Chondrocyte (in vitro differentiated cells): ENCODE data around the gene PPP1R16B. TPM values are rescaled to one million over a fixed set of nuclear protein-coding genes. Genes with fewer than 3 reads are reported as not detected.

ENCODE experiments used
- DNase-seq: peaks from one replicate; pipeline ENCODE4 v3.0.0; 2021; ENCODE audit warnings: mixed read lengths, low spot score
- H3K27ac Mint-ChIP-seq: one replicate; pipeline ENCODE4 v1.8.0; 2021; ENCODE audit warnings: mild to moderate bottlenecking, moderate library complexity, mixed read lengths; ENCODE audit not compliant: unreplicated experiment
- H3K27me3 Mint-ChIP-seq: 2 replicates; pipeline ENCODE4 v1.8.0; 2021; ENCODE audit warnings: low read depth, mixed read lengths
- H3K36me3 Mint-ChIP-seq: 2 replicates; pipeline ENCODE4 v1.8.0; 2021; ENCODE audit warnings: low read depth, mixed read lengths
- H3K4me1 Mint-ChIP-seq: 2 replicates; pipeline ENCODE4 v1.8.0; 2021; ENCODE audit warnings: low read depth, mild to moderate bottlenecking, mixed read lengths
- H3K4me3 Mint-ChIP-seq: one replicate; pipeline ENCODE4 v1.8.0; 2021; ENCODE audit warnings: mild to moderate bottlenecking, moderate library complexity, mixed read lengths; ENCODE audit not compliant: unreplicated experiment
- H3K9me3 Mint-ChIP-seq: 2 replicates; pipeline ENCODE4 v1.8.0; 2021; ENCODE audit warnings: low read depth, mixed read lengths
- total RNA-seq: library from RNA; stranded (reverse); gene quantifications from 3 replicates; pipeline ENCODE4 v1.2.1, GENCODE V29; 2021
- TF ChIP-seq, protein P1 (sequence below): fragments of 200-600 bp; sonication (generic); IDR thresholded peaks from 2 replicates; pipeline ENCODE4 v1.5.0; 2021; ENCODE audit warnings: antibody characterized with exemption, mild to moderate bottlenecking, moderate library complexity

Gene PPP1R16B
- total RNA-seq, 1 donor from 2014 or later: not detected

DNA sequence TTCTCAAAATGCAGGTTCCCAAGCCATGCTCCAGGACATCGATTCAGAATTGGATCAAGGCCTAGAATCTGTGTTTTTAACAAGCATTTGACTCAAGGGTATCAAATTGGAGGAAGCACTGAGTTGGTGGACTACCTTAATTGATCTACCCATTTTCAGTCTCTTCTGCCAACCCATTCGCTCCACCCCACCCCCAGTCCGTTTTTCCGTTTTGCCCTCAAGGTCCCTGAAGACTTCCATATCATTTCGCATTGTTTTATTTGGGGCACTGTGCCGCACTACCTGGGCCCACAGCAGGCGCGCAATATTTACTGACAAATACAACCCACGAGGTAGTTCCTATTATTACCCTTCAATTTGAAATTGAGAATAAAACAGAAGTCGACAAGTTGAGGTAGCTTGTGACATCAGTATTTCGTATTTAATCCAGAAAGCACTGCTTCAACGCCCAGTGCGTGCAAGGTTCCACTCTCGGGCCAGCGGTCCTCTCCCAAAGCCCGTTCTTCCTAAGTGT lies 156.1 kb downstream of the PPP1R16B start:
- no peaks in the 10 kb centered on the region for H3K27me3 Mint-ChIP-seq
- peak overlapping the region; percentile 96 for H3K4me3 Mint-ChIP-seq
- H3K4me1 Mint-ChIP-seq: peaks cover 17% of the 10 kb centered on the region
- DNase-seq: no peak
- peak overlapping the region; percentile 95 for H3K27ac Mint-ChIP-seq
- no peaks in the 10 kb centered on the region for H3K36me3 Mint-ChIP-seq
- no peaks in the 10 kb centered on the region for H3K9me3 Mint-ChIP-seq
- TF ChIP-seq, protein P1, sequence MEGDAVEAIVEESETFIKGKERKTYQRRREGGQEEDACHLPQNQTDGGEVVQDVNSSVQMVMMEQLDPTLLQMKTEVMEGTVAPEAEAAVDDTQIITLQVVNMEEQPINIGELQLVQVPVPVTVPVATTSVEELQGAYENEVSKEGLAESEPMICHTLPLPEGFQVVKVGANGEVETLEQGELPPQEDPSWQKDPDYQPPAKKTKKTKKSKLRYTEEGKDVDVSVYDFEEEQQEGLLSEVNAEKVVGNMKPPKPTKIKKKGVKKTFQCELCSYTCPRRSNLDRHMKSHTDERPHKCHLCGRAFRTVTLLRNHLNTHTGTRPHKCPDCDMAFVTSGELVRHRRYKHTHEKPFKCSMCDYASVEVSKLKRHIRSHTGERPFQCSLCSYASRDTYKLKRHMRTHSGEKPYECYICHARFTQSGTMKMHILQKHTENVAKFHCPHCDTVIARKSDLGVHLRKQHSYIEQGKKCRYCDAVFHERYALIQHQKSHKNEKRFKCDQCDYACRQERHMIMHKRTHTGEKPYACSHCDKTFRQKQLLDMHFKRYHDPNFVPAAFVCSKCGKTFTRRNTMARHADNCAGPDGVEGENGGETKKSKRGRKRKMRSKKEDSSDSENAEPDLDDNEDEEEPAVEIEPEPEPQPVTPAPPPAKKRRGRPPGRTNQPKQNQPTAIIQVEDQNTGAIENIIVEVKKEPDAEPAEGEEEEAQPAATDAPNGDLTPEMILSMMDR: no peak

DNA sequence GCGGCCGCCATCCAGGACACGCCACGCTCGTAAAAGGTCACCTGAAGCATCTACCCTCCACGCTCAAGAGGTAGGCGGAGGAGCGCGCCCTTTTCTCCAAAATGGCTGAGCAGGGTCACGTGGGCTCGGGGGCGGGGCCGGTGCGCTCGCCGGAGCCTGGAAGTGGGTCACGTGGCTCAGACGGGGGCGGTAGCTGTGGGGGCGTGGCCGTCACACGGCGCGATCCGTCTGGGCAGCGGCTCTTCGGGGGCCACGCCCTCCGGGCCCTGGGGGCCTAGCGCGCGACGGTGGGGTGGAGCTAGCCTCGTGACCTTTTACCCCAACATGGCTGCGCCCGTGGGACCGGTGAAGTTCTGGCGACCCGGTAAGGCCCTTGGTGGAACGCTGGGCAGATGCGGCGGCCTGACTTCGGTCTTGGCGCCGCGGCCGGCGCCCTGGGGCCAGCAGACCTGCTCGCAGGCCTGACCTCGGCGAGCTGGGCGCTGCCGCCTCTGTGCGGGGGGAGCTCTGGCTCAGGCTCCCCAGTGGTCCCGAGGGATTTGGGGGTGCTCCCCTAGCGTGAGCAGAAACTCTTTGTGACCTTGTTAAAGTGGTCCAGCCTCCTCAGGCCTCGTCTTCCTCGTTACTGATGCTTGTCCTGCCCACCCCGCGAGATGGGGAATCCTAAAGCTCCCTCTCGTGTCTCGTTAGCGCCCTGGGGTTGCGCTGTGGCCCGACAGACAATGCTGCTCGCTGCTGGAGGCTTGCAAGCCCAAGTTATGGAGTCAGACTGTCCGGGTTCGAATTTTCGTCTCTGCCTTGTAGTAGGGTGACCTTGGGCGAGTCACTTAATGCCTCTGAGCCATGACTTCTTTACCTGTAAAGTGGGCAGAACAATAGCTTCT lies 156.8 kb downstream of the PPP1R16B start, which contains the start of gene DHX35:
DHX35 (plus strand) TSS at position 301 of the 884 bp plus-strand sequence; CDS start at position 325, 24 bp downstream.
- H3K36me3 Mint-ChIP-seq: no peaks in the 10 kb centered on the region
- no peaks in the 10 kb centered on the region for H3K27me3 Mint-ChIP-seq
- TF ChIP-seq, protein P1: peak; percentile 71
- peak within 1 kb of the TSS; percentile 95 for H3K27ac Mint-ChIP-seq
- peak; percentile 99 for DNase-seq
- H3K9me3 Mint-ChIP-seq: no peaks in the 10 kb centered on the region
- H3K4me1 Mint-ChIP-seq: peaks cover 17% of the 10 kb centered on the region
- H3K4me3 Mint-ChIP-seq: peak within 1 kb of the TSS; percentile 96

DNA sequence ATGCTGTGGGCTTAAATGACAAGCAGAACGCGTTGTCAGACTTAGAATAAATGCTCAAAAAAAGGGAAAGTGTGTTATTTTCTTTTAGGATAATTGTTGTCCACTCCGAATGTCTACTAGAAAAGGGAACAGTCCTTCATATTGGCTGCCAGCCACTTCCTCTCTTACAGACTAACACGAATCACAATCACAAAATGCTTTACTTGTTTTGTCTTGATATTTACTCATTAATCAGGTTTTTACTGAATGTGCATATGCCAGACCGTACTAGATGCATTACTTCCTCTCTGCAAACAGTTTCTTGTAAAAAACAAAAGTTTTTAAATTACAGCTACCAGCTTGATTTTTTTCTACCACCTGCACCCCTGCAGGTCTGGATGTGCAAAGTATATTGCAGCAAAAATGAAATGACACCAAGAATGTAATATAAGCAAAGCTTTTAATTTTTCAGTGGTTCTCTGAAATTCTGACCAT lies 157.5 kb downstream of the PPP1R16B start:
- Mint-ChIP-seq H3K36me3 (no peaks in the 10 kb centered on the region), H3K27me3 (no peaks in the 10 kb centered on the region), H3K4me3 (peak overlapping the region; percentile 96), H3K27ac (peak overlapping the region; percentile 94), H3K4me1 (peaks cover 17% of the 10 kb centered on the region), H3K9me3 (no peaks in the 10 kb centered on the region)
- TF ChIP-seq, protein P1: no peak
- no peak for DNase-seq

DNA sequence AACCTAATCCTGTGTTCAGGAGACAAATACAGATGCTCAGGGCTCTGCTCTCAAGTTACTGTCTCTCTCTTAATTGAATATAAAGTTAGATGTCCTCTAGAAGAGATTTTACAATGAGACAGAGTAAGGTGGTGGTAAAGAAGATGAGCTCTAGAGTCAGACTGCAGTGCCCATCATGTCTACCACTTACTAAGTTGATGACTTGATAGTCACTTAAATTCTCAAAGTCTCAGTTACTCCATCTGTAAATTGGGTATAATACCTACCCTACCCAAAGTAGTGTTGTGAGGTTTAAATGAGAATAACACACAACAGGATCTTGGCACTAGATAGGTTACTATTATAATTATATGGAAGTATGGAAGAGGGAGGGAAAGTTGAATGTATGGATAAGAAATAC lies 158.2 kb downstream of the PPP1R16B start:
- Mint-ChIP-seq H3K4me1 (peaks cover 17% of the 10 kb centered on the region), H3K27me3 (no peaks in the 10 kb centered on the region), H3K9me3 (no peaks in the 10 kb centered on the region), H3K27ac (no peak overlapping the region), H3K4me3 (no peak overlapping the region), H3K36me3 (no peaks in the 10 kb centered on the region)
- TF ChIP-seq, protein P1: no peak
- DNase-seq: no peak

DNA sequence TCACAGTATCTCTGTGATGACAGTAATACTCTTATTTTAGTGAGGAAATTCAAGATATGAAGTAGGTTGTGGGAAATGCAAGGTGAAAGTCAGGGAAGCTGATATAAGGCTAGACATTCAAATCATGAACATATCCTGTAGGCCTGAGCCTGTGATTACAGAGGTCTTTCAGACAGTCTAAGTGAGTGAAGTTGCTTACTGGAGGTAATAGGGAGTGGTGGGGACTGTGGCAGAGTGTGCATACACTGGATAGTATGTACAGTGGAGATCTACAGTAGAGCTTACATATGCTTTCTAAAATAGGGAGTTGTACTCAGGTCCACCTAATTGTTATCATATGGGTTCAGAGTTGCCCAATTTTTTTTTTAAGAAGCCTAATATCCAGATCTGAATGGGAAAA lies 159.8 kb downstream of the PPP1R16B start:
- Mint-ChIP-seq H3K9me3 (no peaks in the 10 kb centered on the region), H3K4me3 (no peak overlapping the region), H3K27ac (no peak overlapping the region), H3K27me3 (no peaks in the 10 kb centered on the region), H3K36me3 (no peaks in the 10 kb centered on the region), H3K4me1 (peaks cover 21% of the 10 kb centered on the region)
- DNase-seq: no peak
- TF ChIP-seq, protein P1: no peak
